Measurements from ENCODE around the gene TSPAN18. TPM values are rescaled to one million over a fixed set of nuclear protein-coding genes. Genes with fewer than 3 reads are reported as not detected.
A peak's percentile ranks its signal among the peaks of the same experiment; 100 is the strongest.

TSPAN18 gene
- total and polyA plus RNA-seq, 2 of the 4 experiments (the other 2 are of a cell fraction): 0.36 to 1.1 TPM

- CTCF ChIA-PET: interaction anchor here (0.6 to 1.0 kb wide), 3 partner anchors 13 to 1178 kb away, joined by 3 read pairs; no protein-coding TSS in a partner anchor
- no peak overlapping the region for H2BK20ac ChIP-seq (ENCODE audit: low read depth, low read length)
- no peak overlapping the region for H3K18ac ChIP-seq (ENCODE audit: low read depth, low read length)
- no peaks in the 10 kb centered on the region for H3K4me1 ChIP-seq (ENCODE audit: control insufficient read depth, insufficient read depth, low read length)
- no peak overlapping the region for H2BK5ac ChIP-seq (ENCODE audit: low read depth, low read length, poor library complexity, severe bottlenecking)
- intact Hi-C loops (cut with micrococcal nuclease) (no loop called here), dilution Hi-C loops (cut with HindIII; ENCODE audit: low sequenced_read_pairs, unreplicated experiment) (no loop called here), in situ Hi-C loops (cut with MboI; ENCODE audit: low sequenced_read_pairs) (no loop called here)
- no peak overlapping the region for H3K14ac ChIP-seq (replicated peaks; ENCODE audit: low read depth, low read length)
- BruUV-seq (replicated peaks): no TSS peak
- no peak overlapping the region for H4K5ac ChIP-seq (ENCODE audit: low read depth, low read length)
- no peaks in the 10 kb centered on the region for H4K20me1 ChIP-seq (ENCODE audit: insufficient read depth, low read length)
- H3K4me2 ChIP-seq (ENCODE audit: low read depth, low read length): no peak overlapping the region
- WGBS, 2 experiments (ENCODE audit: extremely low coverage in 2 of 2, insufficient read length in 1 of 2): no CpG with 5 or more reads among the region's 9 CpGs
- POLR2A ChIA-PET (ENCODE audit: unreplicated experiment): no interaction called here
- H2AFZ ChIP-seq (replicated peaks; ENCODE audit: low read length, poor library complexity): no peak overlapping the region
- TF ChIP-seq MAZ (IDR thresholded peaks at IDR 0.05; ENCODE audit: borderline replicate concordance, low read depth, low read length) (no peak), USF2 (IDR thresholded peaks at IDR 0.05; ENCODE audit: low read depth, low read length) (no peak), CTCF (conservative IDR thresholded peaks at IDR 0.05; ENCODE audit: low read depth, low read length) (peak; percentile 31; the same call in 1 of the 2 replicates), POLR2A (IDR thresholded peaks at IDR 0.05; ENCODE audit: low read depth, low read length) (no peak), RAD21 (IDR thresholded peaks at IDR 0.05; ENCODE audit: low read length) (peak; percentile 17; the same call in 1 of the 2 replicates), RCOR1 (IDR thresholded peaks at IDR 0.05; ENCODE audit: insufficient replicate concordance, low read length) (no peak), NFE2L2 (IDR thresholded peaks at IDR 0.05; ENCODE audit: low read depth, low read length) (no peak), SMC3 (IDR thresholded peaks at IDR 0.05; ENCODE audit: low read depth, low read length) (no peak), RFX5 (IDR thresholded peaks at IDR 0.05; ENCODE audit: low read depth, low read length) (no peak), CEBPB (IDR thresholded peaks at IDR 0.05; ENCODE audit: low read depth, low read length) (no peak), MXI1 (IDR thresholded peaks at IDR 0.05; ENCODE audit: borderline replicate concordance, low read depth, low read length) (no peak), MAFK (IDR thresholded peaks at IDR 0.05; ENCODE audit: low read depth, low read length) (no peak), ELK1 (IDR thresholded peaks at IDR 0.05; ENCODE audit: borderline replicate concordance, low read depth, low read length) (no peak), FOS (IDR thresholded peaks at IDR 0.05; ENCODE audit: low read depth, low read length) (no peak)
- H2AK5ac ChIP-seq (ENCODE audit: low read depth, low read length): no peak overlapping the region
- H3K4ac ChIP-seq (ENCODE audit: low read depth, low read length): no peak overlapping the region
- no peak overlapping the region for H3K27ac ChIP-seq (ENCODE audit: insufficient read depth, low read length)
- no peak overlapping the region for H2BK120ac ChIP-seq (ENCODE audit: low read depth, low read length)
- H3K9me1 ChIP-seq (ENCODE audit: insufficient read depth, low read length): no peaks in the 10 kb centered on the region
- H3K23ac ChIP-seq (ENCODE audit: low read depth, low read length): no peak overlapping the region
- no peaks in the 10 kb centered on the region for H3K36me3 ChIP-seq (ENCODE audit: control insufficient read depth, insufficient read depth, low read length)
- H2AK9ac ChIP-seq (replicated peaks; ENCODE audit: low read depth, low read length, poor library complexity): no peak overlapping the region
- H3K56ac ChIP-seq (ENCODE audit: extremely low read depth, insufficient read depth, low read length): no peak overlapping the region
- H3K9me3 ChIP-seq (ENCODE audit: control insufficient read depth, insufficient read depth, low read length): no peaks in the 10 kb centered on the region
- H3K9ac ChIP-seq (ENCODE audit: low read depth, low read length): no peak overlapping the region
- peaks cover 15% of the 10 kb centered on the region for H3K27me3 ChIP-seq (ENCODE audit: control insufficient read depth, insufficient read depth, low read length)
- DNase-seq: no peak
- H2BK15ac ChIP-seq (ENCODE audit: low read depth, low read length): no peak overlapping the region
- H3K4me3 ChIP-seq (ENCODE audit: insufficient read depth, low read depth, low read length): no peak overlapping the region
- no peaks in the 10 kb centered on the region for H3K79me1 ChIP-seq (ENCODE audit: low read depth in 1 of 2, low read length in 2 of 2)
- no peak overlapping the region for H4K8ac ChIP-seq (ENCODE audit: low read depth in 2 of 2, low read length in 2 of 2)
- no peak for ATAC-seq (ENCODE audit: low read depth)
- H4K91ac ChIP-seq (ENCODE audit: insufficient read depth, low read depth, low read length): no peak overlapping the region
Observed at GRCh38 chr11:44823006-44823405, 96.2 kb downstream of the TSPAN18 start.

All from IMR-90 (cell line).